LNCAP (cell line): ENCODE measurements around the gene CCDC27.
A peak's percentile ranks its signal among the peaks of the same experiment; 100 is the strongest.

ENCODE experiments used
- TF ChIP-seq, protein P1 (sequence below): fragments of 450-650 bp; IDR thresholded peaks from 2 replicates; pipeline ENCODE4 v1.5.1; 2017; ENCODE audit warnings: mild to moderate bottlenecking

Gene CCDC27

DNA sequence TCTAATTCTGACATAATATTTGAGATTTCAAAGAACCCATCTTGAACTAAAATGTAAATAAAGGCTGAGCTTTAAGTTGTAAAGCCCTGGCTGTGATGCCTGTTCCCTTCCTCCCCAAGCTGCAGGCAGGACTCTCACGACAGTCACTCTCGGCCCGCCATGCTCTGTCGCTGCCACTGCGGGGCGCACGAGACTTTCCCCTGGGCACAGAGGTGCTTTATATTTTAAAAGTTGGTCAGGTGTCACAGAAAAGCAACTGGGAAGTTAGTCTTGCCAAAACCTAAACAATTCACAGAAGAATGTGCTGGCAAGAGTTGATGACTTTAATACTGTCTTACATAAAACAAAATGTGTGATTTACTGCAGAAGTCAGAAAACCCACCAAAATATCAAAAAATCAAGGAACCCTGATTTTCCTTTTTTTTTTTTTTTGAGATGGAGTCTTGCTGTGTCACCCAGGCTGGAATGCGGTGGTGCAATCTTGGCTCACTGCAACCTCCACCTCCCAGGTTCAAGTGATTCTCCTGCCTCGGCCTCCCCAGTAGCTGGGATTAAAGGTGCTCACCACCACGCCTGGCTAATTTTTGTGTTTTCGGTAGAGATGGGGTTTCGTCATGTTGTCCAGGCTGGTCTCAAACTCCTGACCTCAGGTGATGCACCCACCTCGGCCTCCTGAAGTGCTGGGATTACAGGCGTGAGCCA, 33.4 kb downstream of the CCDC27 start:
- TF ChIP-seq, protein P1, sequence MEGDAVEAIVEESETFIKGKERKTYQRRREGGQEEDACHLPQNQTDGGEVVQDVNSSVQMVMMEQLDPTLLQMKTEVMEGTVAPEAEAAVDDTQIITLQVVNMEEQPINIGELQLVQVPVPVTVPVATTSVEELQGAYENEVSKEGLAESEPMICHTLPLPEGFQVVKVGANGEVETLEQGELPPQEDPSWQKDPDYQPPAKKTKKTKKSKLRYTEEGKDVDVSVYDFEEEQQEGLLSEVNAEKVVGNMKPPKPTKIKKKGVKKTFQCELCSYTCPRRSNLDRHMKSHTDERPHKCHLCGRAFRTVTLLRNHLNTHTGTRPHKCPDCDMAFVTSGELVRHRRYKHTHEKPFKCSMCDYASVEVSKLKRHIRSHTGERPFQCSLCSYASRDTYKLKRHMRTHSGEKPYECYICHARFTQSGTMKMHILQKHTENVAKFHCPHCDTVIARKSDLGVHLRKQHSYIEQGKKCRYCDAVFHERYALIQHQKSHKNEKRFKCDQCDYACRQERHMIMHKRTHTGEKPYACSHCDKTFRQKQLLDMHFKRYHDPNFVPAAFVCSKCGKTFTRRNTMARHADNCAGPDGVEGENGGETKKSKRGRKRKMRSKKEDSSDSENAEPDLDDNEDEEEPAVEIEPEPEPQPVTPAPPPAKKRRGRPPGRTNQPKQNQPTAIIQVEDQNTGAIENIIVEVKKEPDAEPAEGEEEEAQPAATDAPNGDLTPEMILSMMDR = peak; percentile 39; the same call in 1 of the 2 replicates

DNA sequence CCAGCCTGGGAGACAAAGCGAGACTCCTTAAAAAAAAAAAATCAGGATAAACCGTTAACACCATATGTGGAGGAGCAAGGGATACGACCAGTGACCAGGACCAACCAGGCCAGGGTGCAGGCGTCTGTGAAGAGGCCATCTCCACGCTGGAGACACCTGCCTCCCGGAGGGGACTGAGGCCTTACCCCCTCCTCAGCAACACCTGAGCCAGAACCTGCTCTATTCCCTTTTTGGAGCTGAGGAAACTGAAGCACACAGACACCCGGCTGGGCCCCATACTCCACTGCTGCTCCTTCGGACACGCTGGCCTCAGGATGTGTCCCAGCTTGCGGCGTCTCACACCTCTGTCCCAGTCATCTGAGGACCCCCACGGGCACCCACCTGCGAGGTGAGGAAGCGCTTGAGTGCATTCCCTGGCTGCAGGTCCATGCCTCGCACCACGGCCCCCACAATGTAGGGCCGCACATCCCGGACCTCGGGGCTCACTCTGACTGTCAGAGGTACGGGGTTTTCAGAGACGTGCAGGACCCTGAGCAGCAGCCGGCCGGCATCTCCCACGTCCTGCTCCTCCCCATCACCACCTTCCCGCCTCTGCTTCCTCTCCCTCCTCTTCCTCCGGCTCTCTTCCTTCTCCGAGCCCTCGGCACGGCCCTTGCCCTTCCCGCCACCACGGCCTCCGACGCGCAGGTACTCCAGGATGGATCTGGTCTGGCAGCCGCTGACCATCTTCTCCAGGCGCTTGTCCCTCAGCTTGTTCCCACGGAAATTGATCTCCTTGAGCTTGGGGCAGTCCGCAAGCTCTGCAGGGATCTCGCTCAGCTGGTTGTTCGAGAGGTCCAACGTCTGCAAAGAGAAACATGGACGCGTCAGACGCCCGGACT, 34.5 kb downstream of the CCDC27 start:
- TF ChIP-seq, protein P1 = no peak

DNA sequence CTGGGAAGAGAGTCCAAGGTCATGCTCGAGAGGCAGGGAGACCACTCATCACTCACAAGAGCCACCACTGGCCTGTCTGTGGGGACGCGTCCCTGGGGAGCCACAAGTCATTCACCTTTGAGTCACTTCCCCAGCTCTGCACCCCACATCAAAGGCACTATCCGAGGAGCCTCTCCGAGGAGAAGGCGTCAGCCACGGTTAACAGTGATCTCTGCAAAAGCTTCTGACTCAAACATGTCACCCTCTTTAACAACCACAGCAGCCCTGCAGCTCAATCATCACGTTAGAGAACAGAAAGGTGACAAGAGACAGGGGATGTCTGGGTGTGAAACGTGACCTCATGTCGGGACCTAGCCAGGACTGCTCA, 35.1 kb downstream of the CCDC27 start:
- TF ChIP-seq, protein P1 = no peak

DNA sequence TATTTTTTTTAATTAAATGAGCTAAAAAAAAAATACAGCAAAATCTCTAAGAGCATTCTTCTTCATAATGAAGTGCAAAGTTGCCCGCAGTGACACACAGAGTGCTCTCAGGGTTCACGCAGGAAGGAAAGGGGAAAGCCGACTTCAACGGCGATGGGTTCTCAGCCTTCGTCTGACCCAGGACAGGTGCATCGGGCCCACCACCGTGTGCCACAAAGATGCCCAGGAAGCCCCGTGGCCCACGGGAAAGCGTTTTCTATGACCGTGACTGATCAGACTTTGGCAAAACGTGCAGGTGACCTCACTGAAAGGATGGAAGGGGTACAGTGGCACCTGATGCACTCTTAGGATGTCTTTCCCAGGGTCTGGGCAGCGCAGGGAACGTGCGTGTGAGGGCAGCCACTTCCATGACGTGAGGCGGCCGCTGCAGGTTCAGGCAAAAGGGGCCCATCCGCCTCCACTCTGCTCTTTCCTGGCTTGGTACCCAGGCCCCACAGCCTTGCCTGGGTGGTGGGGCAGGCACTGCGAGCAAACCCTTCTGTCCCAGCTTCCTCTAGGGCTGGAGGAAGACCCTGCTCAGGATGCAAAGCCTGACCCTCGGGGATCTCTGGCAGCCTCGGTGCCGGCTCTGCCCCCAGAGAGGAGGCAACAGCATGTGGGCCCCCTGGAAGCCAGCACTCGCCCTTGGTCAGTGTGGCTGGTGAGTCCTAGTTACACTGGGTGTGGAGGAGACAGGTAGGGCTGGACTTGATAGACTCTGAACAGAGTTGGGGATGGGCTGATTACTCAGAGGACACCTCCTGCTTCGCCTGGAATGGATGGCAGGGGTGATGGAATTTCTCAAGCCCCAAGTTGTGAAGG, 35.7 kb downstream of the CCDC27 start:
- TF ChIP-seq, protein P1 = no peak

DNA sequence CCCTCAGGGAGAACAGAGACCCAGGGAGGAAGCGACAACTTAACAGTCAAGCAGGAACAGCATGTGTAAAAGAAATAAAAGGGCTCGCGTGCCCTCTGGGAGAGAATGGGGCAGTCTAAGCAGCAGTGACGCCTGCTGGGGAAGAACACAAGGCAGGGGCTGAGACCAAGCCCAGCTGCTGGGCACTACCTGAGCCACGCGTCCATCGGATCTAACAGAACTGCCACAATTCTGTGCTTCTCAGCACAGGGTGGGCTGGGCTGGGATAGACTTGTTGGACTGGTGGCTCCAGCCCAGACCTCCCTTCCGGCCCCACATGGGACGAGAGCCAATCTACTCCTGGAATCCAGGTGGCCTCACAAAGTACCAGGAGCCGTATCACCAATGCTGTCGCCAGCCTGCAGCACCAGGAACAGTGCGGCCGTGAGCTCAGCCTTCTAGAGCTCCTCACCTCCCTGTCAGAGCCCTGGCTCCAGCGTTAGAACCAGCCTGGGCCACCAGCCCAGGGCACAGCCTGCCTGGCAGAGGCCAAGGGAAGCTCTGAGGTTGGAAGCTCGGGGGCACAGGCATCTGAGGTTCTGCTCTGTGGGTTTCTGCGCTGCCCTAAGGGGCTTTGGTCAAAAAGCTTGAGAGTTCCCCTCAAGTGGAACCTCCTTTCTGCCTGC, 36.6 kb downstream of the CCDC27 start:
- TF ChIP-seq, protein P1 = no peak

DNA sequence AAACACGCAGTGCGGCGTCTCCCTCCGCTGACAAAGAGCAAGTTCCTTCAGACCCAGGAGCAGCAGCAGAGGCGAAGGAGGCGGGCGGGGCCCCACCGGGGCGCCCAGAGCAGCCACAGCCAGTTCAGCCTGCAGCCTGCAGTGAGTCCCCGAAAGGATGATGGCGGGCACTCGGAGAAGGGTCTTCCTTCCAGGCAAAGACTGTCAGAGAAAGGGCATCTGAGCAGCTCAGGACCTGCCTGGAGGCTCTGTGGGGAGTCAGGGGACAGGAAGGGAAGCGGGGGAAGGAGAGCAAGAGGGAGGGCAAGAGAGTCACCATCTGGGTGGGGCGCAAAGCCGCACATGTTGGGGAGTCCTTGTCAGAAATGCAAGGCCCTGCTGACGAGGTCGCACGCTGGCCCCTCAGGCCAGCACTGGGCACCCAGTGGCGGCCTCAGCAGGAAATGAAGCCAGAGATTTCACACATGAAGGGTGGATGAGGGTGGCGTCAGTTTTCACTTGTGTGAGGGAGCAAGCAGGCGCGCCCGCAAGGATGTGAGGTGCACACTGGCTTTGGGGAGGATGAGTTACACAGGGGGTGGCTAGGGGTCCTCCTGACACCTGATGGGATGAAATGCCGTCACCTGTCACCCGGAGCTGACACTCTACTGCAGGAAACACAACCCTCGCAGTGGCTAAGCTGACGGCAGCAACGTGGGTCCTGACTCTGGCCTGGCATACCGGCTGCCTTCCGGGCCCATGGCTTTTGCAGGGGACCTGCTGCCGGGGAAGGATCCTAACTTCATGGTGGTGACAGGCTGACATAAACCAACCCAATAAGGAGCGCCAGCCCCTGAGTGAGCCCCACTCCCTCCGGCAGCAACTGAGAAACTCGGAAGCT, 37.4 kb downstream of the CCDC27 start:
- TF ChIP-seq, protein P1 = no peak
